Body of pancreas (tissue), 4 donors: ENCODE results near the gene BLID. TPM values are rescaled to one million over a fixed set of nuclear protein-coding genes. Genes with fewer than 3 reads are reported as not detected.

Experiments
- ATAC-seq: fragments of 150-250 bp; one replicate; pipeline ENCODE4 v1.9.1; 2016
- DNase-seq, 4 donors: peaks; one replicate each; pipeline ENCODE4 v3.0.0-alpha.2; 2019
- H3K27ac ChIP-seq, 4 donors: fragments of 200-600 bp; sonication (generic); 1 replicate in 3 of 4; 2 replicates in 1 of 4; pipeline versions ENCODE4 v1.5.1 to v1.6.1; 2016 to 2019; ENCODE audit warnings: mild to moderate bottlenecking in 1 of 4, mixed read lengths in 1 of 4, moderate library complexity in 1 of 4
- H3K27me3 ChIP-seq, 2 donors: fragments of 200-600 bp; sonication (generic); one replicate each; pipeline ENCODE4 v1.6.0; 2016; ENCODE audit warnings: mild to moderate bottlenecking in 1 of 2
- H3K36me3 ChIP-seq, 2 donors: fragments of 200-600 bp; sonication (generic); replicated peaks in 1 of 2; 2 replicates each; pipeline ENCODE4 v1.5.1; 2016; ENCODE audit warnings: low read depth in 2 of 2; ENCODE audit not compliant: insufficient read depth in 1 of 2
- H3K4me1 ChIP-seq: fragments of 200-600 bp; sonication (generic); one replicate; pipeline ENCODE4 v1.6.0; 2016
- H3K4me3 ChIP-seq, 2 donors: fragments of 200-600 bp; sonication (generic); 1 replicate in 1 of 2; 2 replicates in 1 of 2; pipeline ENCODE4 v1.5.1; 2016 to 2019
- H3K9me3 ChIP-seq, 3 donors: fragments of 200-600 bp; sonication (generic); 1 replicate in 2 of 3; 2 replicates in 1 of 3; pipeline ENCODE4 v1.5.1; 2016
- CTCF ChIP-seq, 7 experiments: fragments of 450-650 bp in 4 of 7; fragments of 200-600 bp in 3 of 7; sonication (generic) in 3 of 7; IDR thresholded peaks; one replicate each; pipeline ENCODE4 v1.5.1; 2016 to 2019; ENCODE audit warnings: antibody characterized with exemption in 7 of 7
- POLR2A ChIP-seq, 3 donors: fragments of 450-650 bp; IDR thresholded peaks; one replicate each; pipeline ENCODE4 v1.6.1; 2016; ENCODE audit warnings: antibody characterized with exemption in 3 of 3, mild to moderate bottlenecking in 2 of 3
- WGBS, 2 donors: methylation state at CpG; one replicate each; pipeline ENCODE4 v1.1.5; 2017; 5-methylcytosine and 5-hydroxymethylcytosine counted together
- intact Hi-C: fragments of 100-400 bp; cut with DNase I; formaldehyde crosslinking; loops from one replicate; pipeline ENCODE4 v1.15.1; 2023
- total RNA-seq, 2 donors: library from RNA; depleted of rRNA; stranded (reverse); fragments of >200 nt; gene quantifications; one replicate each; pipeline ENCODE4 v1.1.0, GENCODE V29; 2016

BLID gene
- total RNA-seq, 2 donors from 2014 or later = not detected

DNA sequence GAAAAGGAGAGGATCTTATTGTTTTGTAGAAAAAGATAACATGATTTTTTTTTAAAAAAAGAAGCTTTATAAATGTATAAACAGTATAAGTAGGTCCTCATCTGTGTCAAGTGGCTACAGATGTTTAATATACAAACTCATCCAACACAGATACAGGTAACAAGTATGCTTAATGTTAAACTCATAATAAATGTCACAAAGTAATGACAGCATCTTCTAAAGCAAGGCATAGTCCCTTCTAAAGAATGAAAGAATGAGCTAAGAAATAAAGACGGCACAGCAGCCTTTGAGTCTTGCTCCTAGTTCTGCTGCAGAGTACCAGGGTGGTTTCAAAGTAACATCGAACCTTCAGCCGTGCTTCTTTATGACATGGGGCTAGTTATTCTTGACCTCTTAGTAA is 28.7 kb upstream of the BLID start:
- Histone ChIP-seq H3K4me3 (no peak overlapping the region), H3K27me3 (no peaks in the 10 kb centered on the region), H3K27ac (no peak overlapping the region), H3K4me1 (no peaks in the 10 kb centered on the region), H3K9me3 (no peaks in the 10 kb centered on the region), H3K36me3 (no peaks in the 10 kb centered on the region)
- intact Hi-C loops = no loop called here
- DNase-seq (no peak), ATAC-seq (no peak)
- TF ChIP-seq POLR2A (IDR thresholded peaks at IDR 0.05) (no peak), CTCF (IDR thresholded peaks at IDR 0.05) (no peak)
- WGBS, 2 donors = 77 to 84% methylated on average over 3 of the region's 3 CpGs

DNA sequence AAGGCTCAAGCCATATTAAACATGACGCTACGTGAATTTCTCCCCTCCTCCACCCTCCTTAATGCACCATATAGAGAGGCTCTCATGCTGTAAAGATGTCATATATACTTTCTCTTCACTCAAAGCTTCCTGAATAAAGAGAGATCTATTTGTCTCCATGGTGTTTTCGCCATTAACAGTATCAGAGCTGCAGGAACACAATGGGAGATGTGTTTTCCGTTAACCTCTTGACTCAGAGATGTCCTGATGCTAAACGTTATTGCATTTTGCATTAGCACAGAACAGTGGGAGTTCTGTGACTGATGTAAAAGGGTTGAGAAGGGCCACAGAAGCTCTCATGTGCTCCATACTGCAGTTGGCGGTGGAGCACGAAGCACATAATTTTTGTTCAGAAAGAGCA is 25.7 kb upstream of the BLID start:
- Histone ChIP-seq H3K36me3 (no peaks in the 10 kb centered on the region), H3K9me3 (no peaks in the 10 kb centered on the region), H3K27ac (no peak overlapping the region), H3K27me3 (no peaks in the 10 kb centered on the region), H3K4me3 (no peak overlapping the region), H3K4me1 (peaks cover 5% of the 10 kb centered on the region)
- 75 to 78% methylated on average over 7 of the region's 7 CpGs for WGBS, 2 donors
- no peak for TF ChIP-seq CTCF (IDR thresholded peaks at IDR 0.05)
- no peak for TF ChIP-seq POLR2A (IDR thresholded peaks at IDR 0.05)
- intact Hi-C loops = no loop called here
- DNase-seq (no peak), ATAC-seq (no peak)

DNA sequence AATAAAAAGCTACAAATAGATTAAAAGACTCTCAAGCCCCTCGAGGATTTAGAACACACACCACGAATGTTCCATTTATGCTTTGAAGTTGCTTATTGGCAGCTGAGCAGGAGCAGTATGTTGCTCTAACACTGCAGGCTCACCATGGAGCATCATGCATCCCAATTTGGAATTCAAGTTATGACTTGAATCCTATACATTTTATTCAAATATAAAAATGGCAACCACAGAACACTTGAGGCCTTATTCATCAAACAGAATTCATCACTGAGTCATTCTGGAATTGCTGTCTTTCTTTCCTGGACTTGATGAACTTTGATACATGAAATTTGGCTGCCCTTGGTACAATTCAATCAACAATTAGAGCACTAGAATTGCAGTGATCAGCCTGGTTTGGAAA is 24.5 kb upstream of the BLID start:
- Histone ChIP-seq H3K36me3 (no peaks in the 10 kb centered on the region), H3K27me3 (no peaks in the 10 kb centered on the region), H3K27ac (no peak overlapping the region), H3K4me3 (no peak overlapping the region), H3K9me3 (no peaks in the 10 kb centered on the region), H3K4me1 (peaks cover 5% of the 10 kb centered on the region)
- TF ChIP-seq POLR2A (IDR thresholded peaks at IDR 0.05) (no peak), CTCF (IDR thresholded peaks at IDR 0.05) (no peak)
- WGBS, 2 donors = 73 to 77% methylated on average over 2 of the region's 2 CpGs
- intact Hi-C loops = no loop called here
- DNase-seq (no peak), ATAC-seq (no peak)

- 10 to 12% methylated on average over 1 of the region's 1 CpG for WGBS, 2 donors
- no peaks in the 10 kb centered on the region for H3K9me3 ChIP-seq
- TF ChIP-seq CTCF (IDR thresholded peaks at IDR 0.05) (no peak), POLR2A (IDR thresholded peaks at IDR 0.05) (no peak)
- no peak overlapping the region for H3K27ac ChIP-seq
- H3K4me3 ChIP-seq = no peak overlapping the region
- H3K27me3 ChIP-seq = no peaks in the 10 kb centered on the region
- ATAC-seq (no peak), DNase-seq (no peak)
- peaks cover 5% of the 10 kb centered on the region for H3K4me1 ChIP-seq
- intact Hi-C loops = no loop called here
- no peaks in the 10 kb centered on the region for H3K36me3 ChIP-seq
Measured at GRCh38 chr11:122139595-122139866, 23.5 kb upstream of the BLID start.

- Histone ChIP-seq H3K9me3 (no peaks in the 10 kb centered on the region), H3K4me3 (no peak overlapping the region), H3K36me3 (no peaks in the 10 kb centered on the region), H3K4me1 (peaks cover 5% of the 10 kb centered on the region), H3K27ac (no peak overlapping the region), H3K27me3 (no peaks in the 10 kb centered on the region)
- no peak for DNase-seq
- WGBS, 2 donors = 43 to 51% methylated on average over 5 of the region's 5 CpGs
- no peak for ATAC-seq
- intact Hi-C loops = no loop called here
- TF ChIP-seq CTCF (IDR thresholded peaks at IDR 0.05) (no peak), POLR2A (IDR thresholded peaks at IDR 0.05) (no peak)
Measured at GRCh38 chr11:122138744-122139594, 23.0 kb upstream of the BLID start.
